Gastrocnemius medialis (tissue), 4 donors: ENCODE data around the gene PTGIR. TPM values are rescaled to one million over a fixed set of nuclear protein-coding genes. Genes with fewer than 3 reads are reported as not detected.

Experiments
- ATAC-seq, 2 donors: fragments of 150-250 bp; one replicate each; pipeline ENCODE4 v1.9.1; 2016
- DNase-seq, 2 donors: peaks; one replicate each; pipeline ENCODE4 v3.0.0-alpha.2; 2019
- H3K27ac ChIP-seq, 4 donors: fragments of 200-600 bp; sonication (generic); 1 replicate in 1 of 4; 2 replicates in 3 of 4; pipeline ENCODE4 v1.5.1; 2016 to 2018; ENCODE audit warnings: mild to moderate bottlenecking in 2 of 4, moderate library complexity in 1 of 4
- H3K27me3 ChIP-seq, 3 donors: fragments of 200-600 bp; sonication (generic) in 2 of 3; 1 replicate in 1 of 3; 2 replicates in 2 of 3; pipeline versions ENCODE4 v1.5.1 to v1.6.0; 2016 to 2019; ENCODE audit warnings: mild to moderate bottlenecking in 1 of 3, moderate library complexity in 1 of 3
- H3K36me3 ChIP-seq, 2 donors: fragments of 200-600 bp; sonication (generic) in 1 of 2; one replicate each; pipeline ENCODE4 v1.5.1; 2017 to 2018
- H3K4me1 ChIP-seq, 2 donors: fragments of 200-600 bp; sonication (generic) in 1 of 2; one replicate each; pipeline ENCODE4 v1.5.1; 2016 to 2017; ENCODE audit warnings: mild to moderate bottlenecking in 2 of 2
- H3K4me3 ChIP-seq, 4 donors: fragments of 200-600 bp; sonication (generic) in 3 of 4; 1 replicate in 1 of 4; 2 replicates in 3 of 4; pipeline ENCODE4 v1.5.1; 2016 to 2019; ENCODE audit warnings: mild to moderate bottlenecking in 2 of 4
- H3K9me3 ChIP-seq, 3 donors: fragments of 200-600 bp; sonication (generic) in 2 of 3; 1 replicate in 1 of 3; 2 replicates in 2 of 3; pipeline ENCODE4 v1.5.1; 2016 to 2019
- POLR2A ChIP-seq, 2 donors: fragments of 450-650 bp; IDR thresholded peaks; one replicate each; pipeline ENCODE4 v1.6.1; 2017; ENCODE audit warnings: antibody characterized with exemption in 2 of 2, mild to moderate bottlenecking in 2 of 2, moderate library complexity in 2 of 2
- in situ Hi-C, 4 donors: fragments of 200-750 bp; cut with MboI; loops; one replicate each; pipeline versions ENCODE4 v1.15.0 to v1.8.0; 2017; ENCODE audit warnings: low sequenced_read_pairs in 4 of 4
- intact Hi-C: fragments of 100-400 bp; cut with DNase I; formaldehyde crosslinking; loops from one replicate; pipeline ENCODE4 v1.15.1; 2023; ENCODE audit warnings: low total_unique reads
- total RNA-seq, 4 donors: library from RNA; depleted of rRNA; stranded (reverse); fragments of >200 nt; gene quantifications; one replicate each; pipeline versions ENCODE4 v1.1.0 to v1.2.3, GENCODE V29; 2016
- TF ChIP-seq, protein P1 (sequence below), 5 experiments: fragments of 450-650 bp in 3 of 5; fragments of 200-600 bp in 2 of 5; sonication (generic) in 2 of 5; IDR thresholded peaks in 4 of 5; conservative IDR thresholded peaks in 1 of 5; 1 replicate in 4 of 5; 2 replicates in 1 of 5; pipeline ENCODE4 v1.5.1; 2016 to 2019; ENCODE audit warnings: antibody characterized with exemption in 5 of 5, mild to moderate bottlenecking in 3 of 5, moderate library complexity in 3 of 5

The PTGIR gene
- total RNA-seq, 4 donors from 2014 or later, result 0.87 to 1.7 (median 1.3) TPM

- TF ChIP-seq, protein P1, sequence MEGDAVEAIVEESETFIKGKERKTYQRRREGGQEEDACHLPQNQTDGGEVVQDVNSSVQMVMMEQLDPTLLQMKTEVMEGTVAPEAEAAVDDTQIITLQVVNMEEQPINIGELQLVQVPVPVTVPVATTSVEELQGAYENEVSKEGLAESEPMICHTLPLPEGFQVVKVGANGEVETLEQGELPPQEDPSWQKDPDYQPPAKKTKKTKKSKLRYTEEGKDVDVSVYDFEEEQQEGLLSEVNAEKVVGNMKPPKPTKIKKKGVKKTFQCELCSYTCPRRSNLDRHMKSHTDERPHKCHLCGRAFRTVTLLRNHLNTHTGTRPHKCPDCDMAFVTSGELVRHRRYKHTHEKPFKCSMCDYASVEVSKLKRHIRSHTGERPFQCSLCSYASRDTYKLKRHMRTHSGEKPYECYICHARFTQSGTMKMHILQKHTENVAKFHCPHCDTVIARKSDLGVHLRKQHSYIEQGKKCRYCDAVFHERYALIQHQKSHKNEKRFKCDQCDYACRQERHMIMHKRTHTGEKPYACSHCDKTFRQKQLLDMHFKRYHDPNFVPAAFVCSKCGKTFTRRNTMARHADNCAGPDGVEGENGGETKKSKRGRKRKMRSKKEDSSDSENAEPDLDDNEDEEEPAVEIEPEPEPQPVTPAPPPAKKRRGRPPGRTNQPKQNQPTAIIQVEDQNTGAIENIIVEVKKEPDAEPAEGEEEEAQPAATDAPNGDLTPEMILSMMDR (IDR thresholded peaks at IDR 0.05 in 4 of 5, conservative IDR thresholded peaks at IDR 0.05 in 1 of 5), result no peak
- no peak for TF ChIP-seq POLR2A (IDR thresholded peaks at IDR 0.05)
- H3K36me3 ChIP-seq, result no peaks in the 10 kb centered on the region
- H3K4me3 ChIP-seq, result no peak overlapping the region
- in situ Hi-C loops (no loop called here), intact Hi-C loops (no loop called here)
- DNase-seq, result no peak
- H3K9me3 ChIP-seq, result no peaks in the 10 kb centered on the region
- ATAC-seq, result no peak
- no peaks in the 10 kb centered on the region for H3K27me3 ChIP-seq
- no peak overlapping the region for H3K27ac ChIP-seq
- H3K4me1 ChIP-seq, result peaks cover 4% of the 10 kb centered on the region in 2 donors
Observed at GRCh38 chr19:46596008-46596407, 28.9 kb downstream of the PTGIR start.

DNA sequence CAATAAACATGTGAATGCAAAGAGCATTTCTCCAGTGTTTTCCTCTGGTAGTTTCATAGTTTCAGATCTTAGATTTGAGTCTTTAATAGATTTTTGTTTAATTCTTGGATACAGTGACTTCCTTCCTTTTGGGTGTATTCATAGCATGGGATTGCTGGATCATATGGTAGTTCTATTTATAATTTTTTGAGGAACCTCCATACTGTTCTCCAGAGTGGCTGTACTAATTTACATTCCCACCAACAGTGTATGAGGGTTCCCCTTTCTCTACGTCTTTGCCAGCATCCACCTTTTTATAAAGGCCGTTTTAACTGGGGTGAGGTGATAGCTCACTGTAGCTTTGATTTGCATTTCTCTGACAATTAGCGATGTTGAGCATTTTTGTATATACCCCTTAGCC lies 33.0 kb downstream of the PTGIR start:
- intact Hi-C loops, result no loop called here
- Histone ChIP-seq H3K4me3 (no peak overlapping the region), H3K27ac (no peak overlapping the region), H3K36me3 (no peaks in the 10 kb centered on the region), H3K4me1 (no peaks in the 10 kb centered on the region), H3K9me3 (no peaks in the 10 kb centered on the region), H3K27me3 (no peaks in the 10 kb centered on the region)
- TF ChIP-seq, protein P1 (IDR thresholded peaks at IDR 0.05 in 4 of 5, conservative IDR thresholded peaks at IDR 0.05 in 1 of 5), result no peak
- TF ChIP-seq POLR2A (IDR thresholded peaks at IDR 0.05), result no peak
- no peak for ATAC-seq
- DNase-seq, result no peak
- in situ Hi-C loops, result no loop called here

DNA sequence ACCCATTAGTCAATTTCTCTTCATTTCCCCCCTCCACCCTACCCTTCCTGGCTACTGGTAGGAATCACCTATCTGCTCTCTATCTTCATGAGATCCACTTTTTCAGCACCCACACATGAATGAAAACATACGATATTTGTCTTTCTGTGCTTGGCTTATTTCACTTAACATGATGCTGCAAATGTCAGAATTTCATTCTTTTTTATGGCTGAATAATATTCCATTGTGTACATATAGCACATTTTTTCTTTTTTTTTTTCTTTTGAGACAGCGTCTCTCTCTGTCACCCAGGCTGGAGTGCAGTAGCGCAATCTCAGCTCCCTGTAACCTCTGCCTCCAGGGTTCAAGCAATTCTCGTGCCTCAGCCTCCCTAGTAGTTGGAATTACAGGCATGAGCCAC lies 33.6 kb downstream of the PTGIR start:
- no peaks in the 10 kb centered on the region for H3K4me1 ChIP-seq
- intact Hi-C loops (no loop called here), in situ Hi-C loops (no loop called here)
- ATAC-seq (no peak), DNase-seq (no peak)
- H3K9me3 ChIP-seq, result no peaks in the 10 kb centered on the region
- no peaks in the 10 kb centered on the region for H3K36me3 ChIP-seq
- TF ChIP-seq, protein P1 (IDR thresholded peaks at IDR 0.05 in 4 of 5, conservative IDR thresholded peaks at IDR 0.05 in 1 of 5), result no peak
- no peak for TF ChIP-seq POLR2A (IDR thresholded peaks at IDR 0.05)
- no peak overlapping the region for H3K4me3 ChIP-seq
- no peaks in the 10 kb centered on the region for H3K27me3 ChIP-seq
- H3K27ac ChIP-seq, result no peak overlapping the region

DNA sequence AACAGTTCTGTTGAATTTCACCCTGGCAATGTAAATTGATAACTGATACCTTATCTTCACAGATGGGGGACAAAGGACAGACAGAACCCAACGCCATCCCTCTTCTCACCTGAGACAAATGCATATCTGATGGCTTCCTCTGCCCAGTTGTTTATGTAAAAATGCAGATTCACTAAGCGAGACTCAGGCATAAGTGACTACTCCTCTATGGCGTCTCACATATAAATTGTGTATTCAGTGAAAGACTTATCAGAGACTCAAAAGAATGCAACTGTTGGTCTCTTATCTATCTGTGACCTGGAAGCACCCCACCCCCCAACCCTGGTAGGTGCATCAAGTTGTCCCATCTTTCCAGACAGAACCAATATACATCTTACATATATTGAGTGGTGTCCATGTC lies 37.0 kb downstream of the PTGIR start:
- Histone ChIP-seq H3K9me3 (no peaks in the 10 kb centered on the region), H3K4me3 (no peak overlapping the region), H3K27me3 (no peaks in the 10 kb centered on the region), H3K36me3 (no peaks in the 10 kb centered on the region), H3K4me1 (no peaks in the 10 kb centered on the region), H3K27ac (no peak overlapping the region)
- DNase-seq (no peak), ATAC-seq (no peak)
- intact Hi-C loops, result no loop called here
- in situ Hi-C loops, result no loop called here
- no peak for TF ChIP-seq POLR2A (IDR thresholded peaks at IDR 0.05)
- TF ChIP-seq, protein P1 (IDR thresholded peaks at IDR 0.05 in 4 of 5, conservative IDR thresholded peaks at IDR 0.05 in 1 of 5), result no peak

GRCh38 chr19:46586294-46586693 lies 38.6 kb downstream of the PTGIR start:
- no peaks in the 10 kb centered on the region for H3K36me3 ChIP-seq
- H3K4me1 ChIP-seq, result no peaks in the 10 kb centered on the region
- H3K27me3 ChIP-seq, result no peaks in the 10 kb centered on the region
- no peak overlapping the region for H3K27ac ChIP-seq
- intact Hi-C loops (no loop called here), in situ Hi-C loops (no loop called here)
- no peaks in the 10 kb centered on the region for H3K9me3 ChIP-seq
- DNase-seq, result no peak
- no peak for ATAC-seq
- TF ChIP-seq, protein P1 (IDR thresholded peaks at IDR 0.05 in 4 of 5, conservative IDR thresholded peaks at IDR 0.05 in 1 of 5), result no peak
- TF ChIP-seq POLR2A (IDR thresholded peaks at IDR 0.05), result no peak
- no peak overlapping the region for H3K4me3 ChIP-seq
